Left lung (tissue), 10 donors: ENCODE data around the gene HS3ST3A1. TPM values are rescaled to one million over a fixed set of nuclear protein-coding genes. Genes with fewer than 3 reads are reported as not detected.

Experiments used
- ATAC-seq: fragments of 200-7000 bp; cut with Tn5 transposase; one replicate; pipeline ENCODE4 v1.9.1; 2020; ENCODE audit warnings: moderate library complexity
- DNase-seq, 4 donors: peaks; one replicate each; pipeline ENCODE4 v3.0.0-alpha.2; 2013 to 2020
- H3K27ac ChIP-seq, 2 donors: fragments of 200-600 bp; sonication (generic) in 1 of 2; one replicate each; pipeline versions ENCODE4 v1.5.0 to v1.8.0; 2020 to 2021
- H3K27me3 ChIP-seq, 2 donors: fragments of 200-600 bp; sonication (generic) in 1 of 2; one replicate each; pipeline versions ENCODE4 v1.5.0 to v1.8.0; 2020 to 2021
- H3K36me3 ChIP-seq, 2 donors: fragments of 200-600 bp; sonication (generic) in 1 of 2; one replicate each; pipeline versions ENCODE4 v1.5.0 to v1.8.0; 2020 to 2021
- H3K4me1 ChIP-seq, 2 donors: fragments of 200-600 bp; one replicate each; pipeline ENCODE4 v1.8.0; 2021
- H3K4me3 ChIP-seq, 2 donors: fragments of 200-600 bp; sonication (generic) in 1 of 2; one replicate each; pipeline versions ENCODE4 v1.5.0 to v1.8.0; 2020 to 2021; ENCODE audit warnings: mild to moderate bottlenecking in 1 of 2
- H3K9me3 ChIP-seq, 2 donors: fragments of 200-600 bp; sonication (generic) in 1 of 2; one replicate each; pipeline versions ENCODE4 v1.5.0 to v1.8.0; 2020 to 2021
- intact Hi-C, 2 donors: fragments of 100-400 bp; cut with DNase I; formaldehyde crosslinking; loops; one replicate each; pipeline versions ENCODE4 v1.11.2 to v1.14.2; 2022
- polyA plus RNA-seq, 6 donors: library from polyadenylated mRNA; unstranded; fragments of 120-200 nt; gene quantifications; one replicate each; pipeline ENCODE4 v1.2.1, GENCODE V29; 2013; ENCODE audit not compliant: insufficient read length in 6 of 6
- total RNA-seq, 2 donors: library from RNA; stranded (reverse); fragmentation: NEBNext Ultra II Directional; extraction: Animal tissue kit (Norgen Biotek cat#: 25700); gene quantifications; one replicate each; pipeline ENCODE4 v1.2.1, GENCODE V29; 2021
- TF ChIP-seq, protein P1 (sequence below), 2 donors: fragments of 200-600 bp; sonication (generic) in 1 of 2; IDR thresholded peaks; one replicate each; pipeline versions ENCODE4 v1.5.0 to v1.8.0; 2021; ENCODE audit warnings: antibody characterized with exemption in 2 of 2
- donor health status: DM: no; HTN: yes; CAD: no.
- donor health status: DM: no; HTN: no; CAD: no.

HS3ST3A1 gene
- total and polyA plus RNA-seq, 8 donors: 2.7 to 9.5 (median 4.5) TPM

DNA sequence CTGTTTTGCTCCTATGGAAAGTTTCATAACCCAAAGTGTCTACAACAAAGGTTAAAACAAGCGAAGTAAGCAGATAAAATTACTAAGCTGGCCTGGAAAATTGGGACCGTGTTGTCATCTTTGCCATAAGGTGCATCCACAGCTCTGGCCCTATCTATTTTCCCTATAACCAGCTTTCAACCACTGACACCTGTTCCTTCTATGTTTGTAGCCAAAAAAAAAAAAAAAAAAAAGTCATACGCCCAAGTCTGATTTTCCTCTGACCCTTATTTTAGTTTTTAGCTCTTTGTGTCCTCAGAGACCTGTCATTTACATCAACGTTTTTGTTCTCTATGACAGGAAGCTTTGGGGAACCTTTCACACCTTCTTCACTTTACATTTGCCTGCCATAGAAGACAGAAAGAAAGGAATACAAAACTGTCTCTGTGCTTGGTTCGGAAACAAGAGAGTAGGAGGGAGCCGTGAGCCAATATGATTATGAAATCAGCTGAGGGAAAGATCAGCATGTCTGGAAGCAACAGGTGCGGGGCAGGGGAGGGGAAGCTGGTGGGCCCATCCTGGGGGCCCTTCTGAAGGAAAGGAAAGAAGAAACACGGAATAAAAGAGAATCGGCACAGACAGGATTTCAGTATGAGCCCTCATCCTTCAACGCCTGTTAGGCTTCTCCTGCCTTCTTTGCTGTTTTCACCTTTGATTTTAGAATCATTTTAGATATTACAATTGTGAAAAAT, 8.5 kb downstream of the HS3ST3A1 start:
- H3K27me3 ChIP-seq: peaks cover 0 to 24% of the 10 kb centered on the region in 2 donors
- no peak for ATAC-seq
- DNase-seq: no peak
- TF ChIP-seq, protein P1, sequence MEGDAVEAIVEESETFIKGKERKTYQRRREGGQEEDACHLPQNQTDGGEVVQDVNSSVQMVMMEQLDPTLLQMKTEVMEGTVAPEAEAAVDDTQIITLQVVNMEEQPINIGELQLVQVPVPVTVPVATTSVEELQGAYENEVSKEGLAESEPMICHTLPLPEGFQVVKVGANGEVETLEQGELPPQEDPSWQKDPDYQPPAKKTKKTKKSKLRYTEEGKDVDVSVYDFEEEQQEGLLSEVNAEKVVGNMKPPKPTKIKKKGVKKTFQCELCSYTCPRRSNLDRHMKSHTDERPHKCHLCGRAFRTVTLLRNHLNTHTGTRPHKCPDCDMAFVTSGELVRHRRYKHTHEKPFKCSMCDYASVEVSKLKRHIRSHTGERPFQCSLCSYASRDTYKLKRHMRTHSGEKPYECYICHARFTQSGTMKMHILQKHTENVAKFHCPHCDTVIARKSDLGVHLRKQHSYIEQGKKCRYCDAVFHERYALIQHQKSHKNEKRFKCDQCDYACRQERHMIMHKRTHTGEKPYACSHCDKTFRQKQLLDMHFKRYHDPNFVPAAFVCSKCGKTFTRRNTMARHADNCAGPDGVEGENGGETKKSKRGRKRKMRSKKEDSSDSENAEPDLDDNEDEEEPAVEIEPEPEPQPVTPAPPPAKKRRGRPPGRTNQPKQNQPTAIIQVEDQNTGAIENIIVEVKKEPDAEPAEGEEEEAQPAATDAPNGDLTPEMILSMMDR (IDR thresholded peaks at IDR 0.05): no peak
- intact Hi-C loops: no loop called here
- H3K4me1 ChIP-seq: peaks cover 0 to 6% of the 10 kb centered on the region in 2 donors
- H3K27ac ChIP-seq: no peak overlapping the region
- H3K9me3 ChIP-seq: no peaks in the 10 kb centered on the region
- H3K4me3 ChIP-seq: no peak overlapping the region
- H3K36me3 ChIP-seq: no peaks in the 10 kb centered on the region

DNA sequence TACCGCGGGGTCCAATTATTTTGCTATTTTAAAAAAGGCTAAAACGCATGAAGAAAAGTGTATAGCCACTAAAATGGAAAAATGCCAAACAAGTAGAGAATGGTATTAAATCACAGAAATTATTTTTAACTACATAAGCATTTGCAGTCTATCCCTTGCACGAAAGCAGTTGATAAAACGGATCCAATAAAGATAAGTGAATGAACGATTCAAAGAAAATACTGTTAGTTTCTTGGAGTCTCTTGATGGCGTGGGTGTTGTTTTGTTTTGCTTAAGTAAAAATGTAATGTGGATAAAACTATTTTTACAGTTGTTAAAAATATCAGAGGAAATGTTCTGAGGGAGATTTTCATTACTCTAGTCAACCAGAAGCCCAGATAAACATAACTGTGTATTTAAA, 9.3 kb downstream of the HS3ST3A1 start:
- peaks cover 0 to 6% of the 10 kb centered on the region in 2 donors for H3K4me1 ChIP-seq
- H3K36me3 ChIP-seq: no peaks in the 10 kb centered on the region
- no peak overlapping the region for H3K4me3 ChIP-seq
- DNase-seq: peak in 1 of 4 donors; percentile 70
- H3K27ac ChIP-seq: no peak overlapping the region
- H3K27me3 ChIP-seq: peaks cover 0 to 17% of the 10 kb centered on the region in 2 donors
- H3K9me3 ChIP-seq: no peaks in the 10 kb centered on the region
- intact Hi-C loops: no loop called here
- no peak for ATAC-seq
- TF ChIP-seq, protein P1 (IDR thresholded peaks at IDR 0.05): no peak

DNA sequence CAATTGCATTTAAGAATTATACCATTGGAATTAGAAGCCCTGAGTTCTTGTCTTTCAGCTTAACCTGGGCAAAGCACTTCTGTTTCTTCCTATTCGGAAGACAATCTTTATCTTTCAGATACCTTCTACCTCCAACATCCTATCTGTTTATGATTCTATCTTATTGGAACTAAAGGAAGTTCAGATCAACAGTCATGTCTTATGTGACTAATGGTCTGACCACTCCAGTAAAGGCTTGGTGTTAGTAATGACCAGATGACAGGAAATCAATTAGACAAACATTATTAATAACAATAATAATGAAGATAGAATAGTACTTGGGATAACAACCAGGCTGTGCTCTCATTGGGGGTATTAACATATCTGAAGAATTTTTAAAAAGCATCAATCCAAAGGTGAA, 11.3 kb downstream of the HS3ST3A1 start:
- Histone ChIP-seq H3K27ac (no peak overlapping the region), H3K36me3 (no peaks in the 10 kb centered on the region), H3K9me3 (no peaks in the 10 kb centered on the region), H3K27me3 (no peaks in the 10 kb centered on the region), H3K4me1 (peaks cover 0 to 6% of the 10 kb centered on the region in 2 donors), H3K4me3 (no peak overlapping the region)
- intact Hi-C loops: no loop called here
- no peak for DNase-seq
- no peak for ATAC-seq
- TF ChIP-seq, protein P1 (IDR thresholded peaks at IDR 0.05): no peak

GRCh38 chr17:13589658-13590057, 12.1 kb downstream of the HS3ST3A1 start:
- ATAC-seq (no peak), DNase-seq (no peak)
- TF ChIP-seq, protein P1 (IDR thresholded peaks at IDR 0.05): no peak
- H3K9me3 ChIP-seq: no peaks in the 10 kb centered on the region
- H3K4me3 ChIP-seq: no peak overlapping the region
- no peaks in the 10 kb centered on the region for H3K27me3 ChIP-seq
- intact Hi-C loops: loop anchor here in 1 of 2 donors (10.0 kb wide), 1 partner anchor 335 kb away; no protein-coding TSS in a partner anchor
- no peaks in the 10 kb centered on the region for H3K36me3 ChIP-seq
- H3K4me1 ChIP-seq: peaks cover 0 to 2% of the 10 kb centered on the region in 2 donors
- no peak overlapping the region for H3K27ac ChIP-seq

GRCh38 chr17:13587487-13588338, 14.0 kb downstream of the HS3ST3A1 start:
- ATAC-seq (no peak), DNase-seq (no peak)
- Histone ChIP-seq H3K4me3 (no peak overlapping the region), H3K4me1 (no peaks in the 10 kb centered on the region), H3K27ac (no peak overlapping the region), H3K27me3 (no peaks in the 10 kb centered on the region), H3K9me3 (no peaks in the 10 kb centered on the region), H3K36me3 (no peaks in the 10 kb centered on the region)
- TF ChIP-seq, protein P1 (IDR thresholded peaks at IDR 0.05): no peak
- intact Hi-C loops: loop anchor here in 1 of 2 donors (10.0 kb wide), 1 partner anchor 337 kb away; no protein-coding TSS in a partner anchor
